CD4-positive, alpha-beta T cell treated with Interferon alpha-2 for 1 hour (primary cell): ENCODE measurements around the gene PTPN14.

Experiments used
- DNase-seq, 2 donors: peaks; one replicate each; pipeline ENCODE4 v3.0.0-alpha.2; 2020 to 2022

PTPN14 gene

DNA sequence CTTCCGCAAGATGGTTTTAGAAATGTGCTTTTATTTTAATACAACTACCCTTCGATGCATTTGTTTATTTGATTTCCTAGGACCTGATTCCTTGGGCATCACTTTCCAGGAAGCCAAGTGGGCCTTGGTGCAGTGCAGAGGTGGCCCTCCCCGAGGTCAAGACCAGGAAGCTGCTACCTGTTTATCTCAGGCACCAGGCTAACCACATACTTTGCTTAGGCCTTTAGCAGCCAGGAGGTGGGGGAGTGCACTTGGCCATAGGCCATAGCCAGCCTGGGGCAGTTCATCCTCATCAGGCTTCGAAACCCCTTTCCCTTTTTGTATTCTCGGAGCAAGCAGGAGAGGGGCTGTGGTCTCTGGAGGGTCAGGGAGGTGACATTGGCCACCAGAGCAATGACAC is 225.0 kb downstream of the PTPN14 start:
- DNase-seq = no peak

DNA sequence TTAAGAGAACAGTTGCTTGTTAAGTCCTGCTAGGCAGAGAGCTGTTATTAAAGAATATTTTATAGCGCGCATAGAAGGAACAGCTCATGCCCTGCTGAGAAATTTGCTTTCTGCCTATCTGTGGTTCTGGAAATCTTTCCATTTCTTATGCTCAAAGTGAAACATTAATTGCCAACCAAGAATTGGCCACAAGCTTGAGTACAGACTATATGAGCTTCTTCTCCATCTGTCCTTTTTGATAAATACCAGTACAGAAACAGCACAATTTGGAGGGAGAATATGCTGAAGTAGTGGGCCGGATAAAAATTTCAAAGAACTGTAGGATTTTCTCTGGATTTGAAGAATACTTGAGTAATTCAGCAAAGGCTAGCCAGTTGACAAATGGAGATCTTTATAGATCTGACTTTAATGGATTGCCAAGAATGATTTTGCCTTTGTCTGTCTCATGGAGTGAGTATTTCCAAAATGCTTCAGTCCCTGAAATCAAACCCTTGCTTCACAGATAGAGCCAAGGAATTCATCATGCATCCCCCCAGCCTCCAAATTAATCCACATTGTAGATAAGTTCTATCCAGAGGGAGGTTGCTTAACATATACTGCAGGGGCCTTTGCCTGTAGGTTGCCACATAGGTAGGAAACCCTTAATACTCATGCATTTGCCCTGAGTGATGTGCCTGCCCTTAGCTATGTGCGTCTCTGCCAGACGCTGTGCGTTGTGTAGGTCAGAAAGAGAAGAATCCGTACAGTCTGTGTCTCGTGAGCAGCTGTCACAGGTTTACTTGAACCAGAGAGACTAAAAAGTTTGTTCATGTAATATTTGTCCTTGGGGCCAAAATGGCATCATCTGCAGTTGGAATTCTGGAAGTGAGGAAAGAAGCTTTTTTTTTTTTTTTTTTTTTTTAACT is 226.3 kb downstream of the PTPN14 start:
- DNase-seq = no peak

DNA sequence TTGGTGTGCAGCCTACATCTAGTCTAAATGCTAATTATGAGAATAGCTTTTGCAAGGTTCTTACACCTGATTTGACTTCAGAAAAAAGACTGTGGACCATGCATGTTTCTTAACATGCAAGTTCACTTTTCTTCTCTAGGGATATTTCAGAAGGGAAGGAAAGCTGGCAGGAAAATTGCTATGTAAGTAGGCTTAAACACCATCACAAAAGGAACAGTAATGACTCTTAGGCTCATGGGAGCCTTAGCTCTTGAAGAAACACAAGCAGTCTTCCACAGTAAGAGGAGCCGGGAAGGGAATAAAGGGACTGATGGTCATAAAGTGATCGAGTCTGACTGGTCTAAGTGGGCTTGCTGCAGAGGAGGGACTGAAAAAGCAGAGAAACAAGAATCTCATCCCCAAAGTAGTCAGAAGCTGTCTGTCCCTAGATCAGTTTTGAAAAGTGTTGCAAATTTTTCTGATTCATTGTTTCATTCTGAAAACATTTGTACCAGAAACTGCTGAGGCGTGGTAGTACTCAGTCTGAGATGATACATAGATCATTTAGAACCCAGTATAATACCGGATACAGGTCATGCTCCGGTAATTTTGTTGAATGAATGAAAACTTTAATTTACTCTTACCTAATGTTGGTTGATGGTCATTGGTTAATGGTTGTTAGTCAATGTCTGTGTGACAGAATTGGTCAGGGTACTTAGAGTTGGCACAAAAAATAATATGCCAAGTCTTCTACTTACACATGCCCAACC is 229.5 kb downstream of the PTPN14 start:
- DNase-seq = no peak

DNA sequence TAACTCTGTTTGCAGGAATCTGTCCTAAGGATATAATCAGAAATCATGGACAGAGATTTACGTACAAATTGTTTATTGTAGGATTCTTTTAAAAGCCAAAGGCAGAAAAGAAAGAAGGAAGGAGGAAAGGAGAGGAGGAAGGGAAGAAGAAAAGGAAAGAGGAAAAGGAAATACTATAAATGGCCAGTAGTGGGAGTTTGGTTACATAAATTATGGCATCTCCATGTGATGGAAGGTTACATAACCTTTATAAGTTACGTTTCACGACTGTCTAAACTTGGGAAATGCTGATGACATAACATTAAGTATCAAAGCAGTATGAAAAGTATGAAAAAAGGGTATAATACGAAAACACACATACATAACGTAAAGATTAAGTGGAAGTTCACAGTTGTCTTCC is 231.5 kb downstream of the PTPN14 start:
- no peak for DNase-seq

DNA sequence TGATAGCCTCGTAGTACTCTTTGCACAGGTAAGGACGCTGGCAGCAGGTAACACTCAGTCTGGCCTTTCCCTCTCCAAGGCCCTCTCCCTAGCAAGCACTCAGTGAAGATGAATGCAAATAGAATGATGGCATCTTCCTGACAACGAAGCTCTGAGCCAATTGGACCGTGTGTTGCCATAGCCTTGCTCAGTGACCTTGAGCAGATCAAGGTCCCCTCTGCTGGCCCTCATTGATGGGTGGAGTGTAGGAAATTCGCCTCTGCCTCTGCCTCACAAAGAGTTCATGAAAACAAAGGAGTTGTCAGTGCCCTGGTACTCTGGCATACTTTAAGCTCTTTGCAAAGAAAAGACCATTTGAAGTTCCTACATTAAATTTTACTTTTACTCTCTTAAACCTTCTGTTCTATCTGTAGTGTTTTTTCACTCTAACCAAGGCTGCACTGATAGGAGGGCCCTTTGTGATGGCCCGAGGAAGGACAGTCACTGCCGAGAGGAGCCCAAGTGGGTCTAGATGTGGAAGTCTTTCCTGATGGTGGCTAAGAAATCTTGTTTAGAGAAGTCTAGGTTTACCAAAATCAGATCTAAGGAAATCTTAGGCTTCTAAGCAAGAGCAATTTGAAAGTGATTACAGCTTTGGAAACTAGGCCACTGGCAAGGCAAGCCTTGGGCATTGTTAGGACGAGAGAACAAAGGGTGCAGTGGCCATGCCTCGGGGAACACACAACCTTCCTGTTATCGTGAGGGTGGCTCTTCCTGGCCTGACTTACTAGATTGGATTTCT is 232.3 kb downstream of the PTPN14 start:
- DNase-seq = no peak

DNA sequence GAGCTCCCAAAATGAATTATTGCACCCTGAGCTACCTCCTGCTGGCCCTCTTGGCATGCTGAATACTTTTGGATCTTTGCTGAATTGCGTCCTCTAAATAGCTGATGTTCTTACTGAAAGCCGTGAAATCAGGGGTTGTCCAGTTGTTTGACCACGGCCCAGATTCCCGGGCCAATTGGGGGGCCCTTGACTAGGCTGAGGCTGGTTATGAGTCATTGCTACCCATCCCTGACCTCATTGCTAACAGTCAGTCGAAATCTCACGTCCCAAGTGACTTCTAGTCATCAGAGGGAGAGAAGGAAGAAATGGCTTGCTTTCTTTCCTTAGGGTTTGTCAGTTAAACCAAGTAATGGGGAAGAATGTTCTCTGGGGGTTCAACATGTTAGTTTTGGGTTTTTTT is 233.0 kb downstream of the PTPN14 start:
- DNase-seq = no peak

DNA sequence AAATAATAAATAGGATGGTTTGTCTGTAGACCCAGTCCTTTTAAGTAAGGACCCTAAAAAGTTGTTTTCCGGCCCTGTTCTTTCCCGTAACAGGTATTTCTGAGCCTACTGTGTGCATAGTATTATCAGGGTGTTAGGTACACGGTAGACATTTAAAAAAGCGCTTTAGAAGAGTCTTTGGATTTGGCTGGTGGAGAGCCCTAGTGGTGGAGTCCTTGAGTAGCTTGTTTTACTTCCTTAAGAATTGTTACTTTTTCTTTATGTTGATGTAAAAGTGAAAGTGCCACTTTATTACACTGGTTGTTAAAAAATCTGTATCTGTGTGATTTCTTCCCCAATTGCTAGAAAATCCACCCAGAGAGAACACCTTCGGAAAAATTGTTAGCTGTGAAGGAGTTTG is 233.7 kb downstream of the PTPN14 start:
- no peak for DNase-seq

DNA sequence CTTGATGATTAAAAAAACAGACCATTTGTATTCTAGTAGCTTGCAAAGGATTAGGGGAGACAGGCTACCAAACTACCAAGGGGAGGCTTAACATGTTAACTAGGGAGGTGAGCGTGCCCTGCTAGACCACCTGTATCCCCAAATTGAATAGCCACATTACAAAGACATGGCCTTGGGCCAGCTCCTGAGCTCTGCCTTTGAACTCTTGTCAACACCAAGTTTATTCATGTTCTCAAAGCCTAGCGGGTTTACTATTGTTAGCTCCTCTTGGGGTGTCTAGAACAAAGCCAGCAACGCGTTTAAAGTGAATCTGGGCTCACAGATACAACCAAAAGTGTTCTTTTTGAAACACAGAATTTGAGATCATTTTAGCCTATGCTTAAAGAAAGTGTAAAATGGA is 234.1 kb downstream of the PTPN14 start:
- no peak for DNase-seq

DNA sequence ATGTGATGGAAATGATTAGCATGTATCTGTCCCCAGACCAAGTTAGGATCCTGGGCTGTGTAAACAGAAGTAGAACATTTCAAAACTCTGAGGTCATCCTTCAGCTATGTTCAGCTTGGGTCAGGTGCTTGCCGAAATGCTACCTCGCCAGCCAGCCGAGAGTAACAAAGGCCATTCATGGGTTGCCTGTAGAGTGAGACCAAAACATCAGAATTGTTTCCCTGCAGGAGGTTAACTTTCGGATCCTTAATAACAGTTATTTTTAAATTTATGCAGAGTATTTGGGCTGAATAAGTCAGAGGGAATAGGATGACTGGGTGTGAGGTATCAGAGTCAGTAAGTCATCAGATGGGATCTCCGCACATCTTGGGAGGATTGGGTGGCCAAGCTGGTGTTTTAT is 234.8 kb downstream of the PTPN14 start:
- no peak for DNase-seq

DNA sequence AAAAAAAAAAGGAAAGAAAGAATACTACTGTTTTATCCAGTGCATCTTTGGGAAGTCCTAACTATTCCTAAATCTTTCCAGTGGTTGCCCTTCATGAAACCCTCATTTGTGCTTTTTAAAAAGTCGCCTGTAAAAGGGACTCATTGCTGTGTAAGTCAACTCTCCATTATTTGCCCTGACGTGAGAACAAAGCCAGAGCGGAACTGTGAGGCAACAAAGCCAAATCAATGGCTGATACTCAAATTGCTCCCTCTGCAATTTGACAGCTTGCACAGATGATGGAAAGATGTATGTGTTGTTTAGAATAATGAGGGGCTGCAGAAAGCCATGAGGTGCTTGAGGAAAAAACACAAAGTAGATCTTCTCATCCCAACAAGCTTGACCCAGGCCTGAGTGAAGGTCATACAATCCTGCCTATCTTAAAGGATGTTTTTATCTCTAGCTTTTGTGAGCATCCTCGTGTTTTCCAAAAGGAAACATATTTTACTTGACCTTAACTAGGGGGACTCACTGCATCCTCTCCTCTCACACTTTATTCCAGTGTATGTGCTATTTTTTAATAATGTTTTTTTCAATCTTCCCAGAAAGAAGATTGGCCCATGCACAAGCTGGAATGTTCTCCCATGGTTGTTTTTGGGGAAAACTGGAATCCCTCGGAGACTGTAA is 237.1 kb downstream of the PTPN14 start:
- DNase-seq = no peak

DNA sequence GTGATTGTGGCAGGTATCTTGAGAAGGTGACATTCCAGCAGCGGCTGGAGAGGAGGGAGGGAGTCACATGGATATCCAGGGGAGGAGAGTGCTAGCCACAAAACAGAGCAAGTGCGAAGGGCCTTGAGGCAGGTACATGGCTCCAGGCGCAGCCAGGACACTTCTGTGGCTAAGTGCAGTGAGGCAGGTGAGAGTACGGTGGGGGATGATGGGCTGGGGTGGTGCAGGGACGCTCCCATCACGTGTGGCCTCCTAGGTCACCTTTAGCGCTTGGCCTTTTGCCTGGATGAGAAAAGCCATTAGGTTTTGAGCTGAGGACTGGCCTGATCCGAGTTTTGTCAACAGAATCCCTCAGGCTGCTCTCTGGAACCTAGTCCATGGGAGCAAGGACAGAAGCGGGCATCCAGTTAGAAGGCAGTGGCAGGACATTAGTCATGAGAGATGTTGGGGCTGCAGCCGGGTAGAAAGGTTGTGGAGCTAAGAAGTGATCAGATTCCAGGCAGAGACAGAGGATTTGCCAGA is 238.8 kb downstream of the PTPN14 start:
- no peak for DNase-seq

DNA sequence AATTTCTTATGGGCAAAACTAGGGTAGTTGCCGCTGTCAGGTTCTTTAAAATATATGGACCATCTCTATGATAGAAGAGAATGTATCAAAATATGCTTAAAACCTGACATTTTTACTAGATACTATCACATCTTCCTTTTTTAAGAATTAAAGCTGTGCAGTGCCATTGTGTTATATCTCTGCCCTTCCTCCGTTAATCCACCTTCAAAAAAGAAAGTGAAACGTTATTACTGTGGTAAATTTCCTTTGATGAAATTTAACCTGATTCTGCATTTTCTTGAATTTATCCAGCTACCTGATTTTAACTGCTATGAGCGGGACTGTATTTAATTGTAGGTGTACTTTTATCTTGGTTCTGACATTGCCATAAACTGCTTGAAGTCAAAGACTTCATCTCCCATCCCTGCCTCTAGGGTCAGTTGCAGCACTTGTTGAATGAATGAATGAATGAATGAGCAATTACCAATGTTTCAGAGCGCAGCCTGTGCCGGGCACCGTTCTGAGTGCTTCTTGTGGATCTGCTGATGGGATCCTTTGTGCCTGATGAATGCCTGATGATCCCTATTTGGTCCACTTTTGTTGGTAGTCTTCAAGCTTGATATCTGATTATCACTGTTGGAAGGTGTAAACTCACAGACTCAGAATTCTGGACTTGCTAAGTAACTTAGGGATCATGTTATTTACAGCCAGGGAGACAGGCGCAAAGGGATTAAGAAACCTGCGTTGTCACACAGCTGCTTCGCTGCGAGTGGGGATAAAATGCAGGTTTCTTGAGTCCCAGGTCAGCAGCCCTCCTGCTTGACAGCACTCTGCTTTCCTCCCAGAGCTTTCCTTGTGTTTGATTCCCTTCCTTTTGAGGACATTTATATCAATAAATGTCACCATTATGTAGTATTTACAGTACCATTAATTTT is 240.4 kb downstream of the PTPN14 start:
- peak in 1 of 2 donors; percentile 28 for DNase-seq

DNA sequence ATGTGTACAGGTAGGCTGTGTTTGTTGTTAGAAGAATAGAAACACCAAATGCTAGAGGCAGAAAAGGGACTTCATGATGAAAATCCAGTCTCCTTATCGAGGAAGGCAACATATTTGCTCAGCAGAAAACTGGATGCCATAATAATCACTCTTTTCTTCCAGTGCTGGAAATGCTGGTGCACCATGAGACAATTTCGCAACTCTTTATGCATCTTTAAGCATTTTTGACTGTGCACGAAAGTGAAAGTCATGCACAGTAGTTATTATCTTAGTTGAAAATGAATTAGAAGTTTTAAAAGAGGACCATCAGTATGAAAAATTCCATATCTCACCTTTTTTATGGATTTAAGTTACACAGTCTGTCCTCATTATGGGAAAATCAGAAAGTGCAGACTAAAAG is 241.4 kb downstream of the PTPN14 start:
- no peak for DNase-seq

DNA sequence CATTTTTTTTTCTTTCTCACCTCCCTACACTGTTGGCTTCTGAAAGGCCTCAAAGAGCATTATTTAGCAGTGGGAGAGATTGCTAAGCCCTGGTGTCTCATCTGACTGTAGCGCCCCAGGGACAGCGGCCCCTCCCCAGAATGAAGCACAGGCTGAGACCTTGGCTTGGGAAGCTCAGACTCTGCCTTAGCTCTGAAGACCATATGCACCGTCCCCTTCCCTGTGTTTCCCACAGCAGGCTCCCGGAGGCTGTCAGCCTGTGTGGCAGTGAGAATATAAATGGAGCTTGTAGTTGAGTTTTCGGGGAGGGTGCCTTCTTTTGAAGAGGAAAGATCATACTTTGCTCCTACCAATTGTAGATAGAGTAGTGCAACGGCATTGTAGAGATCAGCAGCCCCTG is 245.1 kb downstream of the PTPN14 start:
- no peak for DNase-seq

DNA sequence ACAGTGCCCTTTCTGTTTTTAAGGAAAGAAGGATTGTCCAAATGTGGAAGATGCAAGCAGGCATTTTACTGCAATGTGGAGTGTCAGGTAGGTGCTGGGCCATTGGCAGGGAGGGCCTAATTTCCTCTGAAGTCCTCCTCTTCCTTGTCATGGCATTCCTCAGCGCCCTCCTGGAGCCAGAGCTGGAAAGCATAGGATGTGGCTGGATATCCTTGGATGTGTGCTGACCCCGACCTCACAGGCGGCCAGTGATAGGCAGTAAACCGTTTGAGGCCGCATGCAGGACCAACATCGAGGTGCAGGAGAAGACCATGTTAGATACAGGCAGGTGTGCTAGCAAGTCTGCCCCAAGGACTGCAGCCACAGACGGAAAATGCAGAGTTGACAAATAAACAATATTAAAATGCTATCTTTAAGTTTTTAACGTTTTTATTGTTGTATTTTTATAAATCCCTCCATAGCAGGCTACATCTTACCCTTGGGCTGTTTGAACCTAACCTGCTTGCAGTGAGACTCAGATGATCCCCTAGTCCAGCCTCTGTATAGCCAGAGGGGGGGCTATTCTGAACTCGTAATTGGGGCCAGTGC is 246.1 kb downstream of the PTPN14 start:
- no peak for DNase-seq

DNA sequence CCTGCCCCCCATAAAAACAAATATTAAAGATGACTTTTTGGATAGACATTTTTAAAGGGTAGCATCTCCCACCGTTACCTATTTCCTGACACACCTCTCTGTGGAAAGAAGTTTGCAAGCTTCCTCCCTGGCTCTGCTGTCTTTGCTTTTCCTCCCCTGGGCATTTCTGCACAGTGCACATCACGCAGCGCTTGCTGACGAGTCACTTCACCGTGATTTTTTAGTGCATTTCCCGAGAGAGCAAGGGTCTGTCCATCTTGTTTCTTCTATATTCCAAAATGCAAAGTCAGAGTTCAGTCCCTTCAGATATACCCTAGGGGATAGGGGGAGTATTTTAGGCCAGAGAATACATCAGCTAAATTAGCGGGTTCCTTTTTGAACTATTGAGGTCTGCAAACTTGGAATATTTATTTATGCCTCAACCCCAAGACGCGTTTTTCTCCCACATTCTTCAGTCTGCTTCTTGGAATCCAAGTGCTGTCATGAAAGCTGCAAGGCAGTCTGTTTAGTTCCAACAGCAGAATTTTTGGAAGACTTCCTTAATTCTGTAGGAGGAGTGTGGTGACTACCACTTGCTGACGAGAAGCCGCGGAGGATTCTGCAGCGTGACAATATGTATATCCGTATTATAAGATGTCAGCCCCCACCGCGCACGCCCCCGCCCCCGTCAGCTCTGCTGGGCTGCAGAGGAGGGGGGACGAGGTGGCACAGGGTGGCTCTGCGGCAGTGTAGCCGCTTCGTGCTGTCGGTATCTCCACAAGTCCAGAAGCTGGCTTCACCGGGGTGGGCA is 248.1 kb downstream of the PTPN14 start:
- DNase-seq = no peak

DNA sequence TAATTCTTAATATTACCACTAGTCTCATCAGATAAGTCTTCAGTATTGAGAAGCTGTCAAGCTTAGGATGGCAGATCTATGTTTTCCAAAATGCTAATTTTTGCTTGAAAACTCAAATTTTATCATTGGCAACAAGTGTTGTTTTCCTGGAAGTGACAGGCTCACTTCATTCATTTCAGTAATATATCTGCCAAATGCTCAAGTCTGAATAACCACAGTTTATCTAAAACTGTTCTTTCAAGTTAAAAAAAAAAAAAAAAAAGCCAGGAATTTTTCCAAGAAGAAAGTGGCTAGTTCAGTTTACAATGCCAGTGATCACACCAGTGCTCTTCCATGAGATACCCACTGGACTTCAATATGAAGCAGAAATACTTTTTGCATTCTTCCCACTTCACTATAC is 249.9 kb downstream of the PTPN14 start:
- no peak for DNase-seq

DNA sequence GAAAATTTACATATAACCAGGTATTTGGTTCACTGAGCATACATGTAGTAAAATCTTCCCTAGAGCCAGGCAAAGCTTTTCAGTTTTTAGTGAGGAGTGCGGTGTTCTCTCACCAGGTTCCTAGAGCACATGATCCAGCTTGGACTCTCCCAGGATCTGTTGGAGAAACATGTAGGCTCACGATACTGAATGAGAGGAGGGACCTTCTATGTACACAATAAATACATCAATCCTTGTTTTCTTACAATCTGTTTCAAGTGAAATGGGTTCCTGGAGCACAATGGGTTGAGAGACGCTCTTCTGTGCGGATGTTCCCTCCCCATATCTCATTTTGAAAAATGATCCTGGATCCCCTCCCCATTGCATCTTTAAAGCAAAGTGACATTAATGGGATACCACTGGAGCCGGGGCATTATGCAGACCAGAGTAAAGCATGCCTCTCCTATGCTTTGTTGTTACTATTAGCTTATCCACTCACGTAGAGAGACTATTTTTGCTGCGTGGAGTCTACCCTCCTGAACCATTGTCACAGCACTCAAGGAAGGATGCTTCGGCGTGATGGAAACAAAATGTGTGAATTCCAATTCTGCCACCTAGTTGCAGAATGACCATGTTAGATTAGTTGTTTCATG is 251.1 kb downstream of the PTPN14 start:
- no peak for DNase-seq
